GM19372 (cell line): ENCODE data around the gene NASP.

Experiments used
- ATAC-seq: cut with Tn5 transposase; IDR thresholded peaks from one replicate; pipeline ENCODE4 v1.9.1; 2021; ENCODE audit warnings: mild to moderate bottlenecking, low read depth, moderate library complexity; ENCODE audit not compliant: unreplicated experiment

NASP gene, protein sequence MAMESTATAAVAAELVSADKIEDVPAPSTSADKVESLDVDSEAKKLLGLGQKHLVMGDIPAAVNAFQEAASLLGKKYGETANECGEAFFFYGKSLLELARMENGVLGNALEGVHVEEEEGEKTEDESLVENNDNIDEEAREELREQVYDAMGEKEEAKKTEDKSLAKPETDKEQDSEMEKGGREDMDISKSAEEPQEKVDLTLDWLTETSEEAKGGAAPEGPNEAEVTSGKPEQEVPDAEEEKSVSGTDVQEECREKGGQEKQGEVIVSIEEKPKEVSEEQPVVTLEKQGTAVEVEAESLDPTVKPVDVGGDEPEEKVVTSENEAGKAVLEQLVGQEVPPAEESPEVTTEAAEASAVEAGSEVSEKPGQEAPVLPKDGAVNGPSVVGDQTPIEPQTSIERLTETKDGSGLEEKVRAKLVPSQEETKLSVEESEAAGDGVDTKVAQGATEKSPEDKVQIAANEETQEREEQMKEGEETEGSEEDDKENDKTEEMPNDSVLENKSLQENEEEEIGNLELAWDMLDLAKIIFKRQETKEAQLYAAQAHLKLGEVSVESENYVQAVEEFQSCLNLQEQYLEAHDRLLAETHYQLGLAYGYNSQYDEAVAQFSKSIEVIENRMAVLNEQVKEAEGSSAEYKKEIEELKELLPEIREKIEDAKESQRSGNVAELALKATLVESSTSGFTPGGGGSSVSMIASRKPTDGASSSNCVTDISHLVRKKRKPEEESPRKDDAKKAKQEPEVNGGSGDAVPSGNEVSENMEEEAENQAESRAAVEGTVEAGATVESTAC

GRCh38 chr1:45583666-45584350 lies at the start of gene NASP:
Gene NASP (plus strand): TSS chr1:45584041. CDS start chr1:45584147, 106 bp downstream.
- ATAC-seq: peak; percentile 40

GRCh38 chr1:45535988-45536766 lies 47.7 kb upstream of the NASP start:
- ATAC-seq: no peak

GRCh38 chr1:45536886-45537285 lies 47.0 kb upstream of the NASP start:
- ATAC-seq: no peak

DNA sequence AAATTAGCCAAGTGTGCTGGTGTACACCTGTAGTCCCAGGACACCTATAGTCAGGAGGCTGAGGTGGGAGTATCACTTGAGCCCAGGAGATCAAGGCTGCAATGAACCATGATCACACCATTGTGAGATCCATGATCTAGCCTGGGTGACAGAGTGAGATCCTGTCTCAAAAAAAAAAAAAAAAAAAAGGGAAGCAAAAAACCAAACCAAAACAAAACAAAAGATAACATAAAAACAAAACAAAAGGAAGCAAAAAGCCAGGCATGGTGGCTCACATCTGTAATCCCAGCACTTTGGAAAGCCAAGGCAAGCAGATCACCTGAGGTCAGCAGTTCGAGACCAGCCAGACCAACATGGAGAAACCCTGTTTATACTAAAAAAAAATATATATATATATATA lies 42.6 kb upstream of the NASP start:
- no peak for ATAC-seq

GRCh38 chr1:45542591-45542990 lies 41.2 kb upstream of the NASP start:
- no peak for ATAC-seq

GRCh38 chr1:45543581-45544417 lies 40.0 kb upstream of the NASP start:
- ATAC-seq: no peak

DNA sequence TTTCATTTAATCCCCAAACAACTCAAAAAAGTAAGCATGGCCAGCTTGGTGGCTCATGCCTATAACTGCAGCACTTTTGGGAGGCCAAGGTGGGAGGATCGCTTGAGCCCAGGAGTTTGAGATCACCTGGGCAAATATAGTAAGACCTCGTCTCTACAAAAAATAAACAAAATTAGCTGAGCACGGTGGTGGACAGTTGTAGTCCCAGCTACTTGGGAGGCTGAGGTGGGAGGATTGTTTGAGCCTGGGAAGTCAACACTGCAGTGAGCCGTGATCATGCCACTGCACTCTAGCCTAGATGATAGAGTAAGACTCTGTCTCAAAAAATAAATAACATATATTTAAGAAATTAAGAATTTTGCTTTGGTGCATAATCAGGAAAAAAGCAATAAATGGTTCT lies 39.3 kb upstream of the NASP start:
- ATAC-seq: no peak

GRCh38 chr1:45545019-45545493 lies 38.8 kb upstream of the NASP start:
- no peak for ATAC-seq

GRCh38 chr1:45545553-45546310 lies 38.1 kb upstream of the NASP start:
- no peak for ATAC-seq

- peak; percentile 90 for ATAC-seq
Observed at GRCh38 chr1:45550401-45551351, 33.2 kb upstream of the NASP start, which contains the start of gene AKR1A1. Gene AKR1A1 (plus strand): TSS chr1:45550826. CDS start chr1:45561795, 10,969 bp downstream.

DNA sequence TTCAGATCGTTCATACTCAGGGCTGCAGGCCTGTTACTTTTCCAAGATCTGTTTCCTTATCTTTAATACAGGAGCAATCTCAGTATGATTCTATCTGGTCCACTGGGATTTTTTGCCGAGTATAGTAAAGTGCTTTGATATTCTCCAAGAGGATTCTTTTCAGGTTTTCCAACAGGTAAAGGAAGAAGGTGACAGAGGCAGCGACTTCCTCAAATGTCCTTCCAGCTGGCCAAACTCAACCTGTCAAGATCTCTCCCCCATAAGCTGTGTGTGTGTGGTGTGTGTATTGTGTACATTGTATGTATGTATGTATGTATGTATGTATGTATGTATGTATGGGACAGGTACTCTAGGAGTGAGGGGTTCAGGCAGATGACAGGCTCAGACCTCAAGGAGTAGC lies 32.2 kb upstream of the NASP start:
- no peak for ATAC-seq

- no peak for ATAC-seq
Observed at GRCh38 chr1:45552331-45552730, 31.5 kb upstream of the NASP start.

DNA sequence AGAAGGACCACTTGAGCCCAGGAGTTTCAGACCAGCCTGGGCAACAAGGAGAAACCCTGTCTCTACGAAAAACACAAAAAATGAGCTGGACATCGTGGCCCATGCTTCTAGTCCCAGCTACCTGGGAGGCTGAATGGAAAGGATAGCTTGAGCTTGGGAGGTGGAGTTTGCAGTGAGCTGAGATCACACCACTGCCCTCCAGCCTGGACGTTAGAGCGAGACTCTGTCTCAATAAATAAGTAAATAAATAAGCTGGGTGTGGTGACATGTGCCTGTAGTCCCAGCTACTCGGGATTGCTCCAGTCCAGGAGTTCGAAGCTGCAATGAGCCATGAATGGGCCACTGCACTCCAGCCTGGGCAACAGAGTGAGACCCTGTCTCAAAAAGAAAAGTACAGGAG lies 29.6 kb upstream of the NASP start:
- no peak for ATAC-seq

- no peak for ATAC-seq
Observed at GRCh38 chr1:45557422-45557944, 26.4 kb upstream of the NASP start.

- ATAC-seq: no peak
Observed at GRCh38 chr1:45563843-45564242, 20.0 kb upstream of the NASP start.

DNA sequence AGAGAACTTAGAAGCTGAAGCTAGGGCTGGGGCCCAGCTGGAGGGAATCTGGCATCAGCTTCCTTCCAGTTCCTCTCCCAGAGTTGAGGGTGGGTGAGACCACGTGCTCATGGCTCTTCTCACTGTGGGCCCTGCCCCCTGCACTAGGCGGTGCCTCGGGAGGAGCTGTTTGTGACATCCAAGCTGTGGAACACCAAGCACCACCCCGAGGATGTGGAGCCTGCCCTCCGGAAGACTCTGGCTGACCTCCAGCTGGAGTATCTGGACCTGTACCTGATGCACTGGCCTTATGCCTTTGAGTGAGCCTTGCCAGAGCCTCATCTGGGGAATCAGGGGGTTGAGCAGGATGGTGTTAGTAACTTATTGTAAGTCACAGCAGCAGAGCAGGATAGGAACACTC lies 17.1 kb upstream of the NASP start:
- ATAC-seq: no peak

DNA sequence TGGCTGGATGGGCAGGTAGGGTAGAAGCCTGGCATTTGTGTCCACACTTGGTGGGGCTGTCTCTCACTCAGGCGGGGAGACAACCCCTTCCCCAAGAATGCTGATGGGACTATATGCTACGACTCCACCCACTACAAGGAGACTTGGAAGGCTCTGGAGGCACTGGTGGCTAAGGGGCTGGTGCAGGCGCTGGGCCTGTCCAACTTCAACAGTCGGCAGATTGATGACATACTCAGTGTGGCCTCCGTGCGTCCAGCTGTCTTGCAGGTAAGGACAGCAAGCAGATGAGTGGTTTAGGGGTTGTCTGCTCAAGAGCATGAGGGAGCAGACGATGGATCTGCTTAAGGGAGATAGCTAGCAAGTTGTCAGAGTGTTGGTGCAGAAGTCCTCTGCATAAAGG lies 15.9 kb upstream of the NASP start:
- no peak for ATAC-seq
